HG02943 (cell line): ENCODE measurements around the gene MYO6.

Source experiments
- ATAC-seq: cut with Tn5 transposase; IDR thresholded peaks from one replicate; pipeline ENCODE4 v1.9.1; 2021; ENCODE audit warnings: mild to moderate bottlenecking, low read depth, moderate library complexity; ENCODE audit not compliant: unreplicated experiment

MYO6 gene

DNA sequence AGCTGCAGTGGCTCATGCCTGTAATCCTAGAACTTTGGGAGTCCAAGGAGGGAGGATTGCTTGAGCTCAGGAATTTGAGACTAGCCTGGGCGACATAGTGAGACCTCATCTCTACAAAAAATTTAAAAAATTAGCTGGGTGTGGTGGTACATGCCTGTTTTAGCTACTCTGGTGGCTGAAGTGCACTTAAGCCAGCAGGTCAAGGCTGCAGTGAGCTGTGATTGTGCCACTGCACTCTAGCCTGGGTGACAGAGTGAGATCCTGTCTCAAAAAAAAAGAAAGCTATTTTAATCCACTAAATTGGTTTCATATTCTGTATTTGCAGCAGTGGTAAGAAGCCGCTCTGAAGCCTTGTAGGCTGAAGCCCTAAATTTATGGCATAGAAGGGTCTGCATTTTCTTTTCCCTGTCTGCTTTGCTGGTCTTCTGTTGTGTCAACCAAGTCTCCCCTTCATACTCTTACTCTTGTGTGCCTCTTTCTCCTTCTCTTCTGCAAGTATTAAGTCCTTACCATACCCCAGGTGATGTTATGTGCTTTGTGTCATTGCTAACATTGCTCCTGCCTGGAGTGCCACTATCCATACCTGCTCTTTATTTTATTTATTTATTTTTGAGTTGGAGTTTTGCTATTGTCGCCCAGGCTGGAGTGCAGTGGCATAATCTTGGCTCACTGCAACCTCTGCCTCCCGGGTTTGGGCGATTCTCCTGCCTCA lies 70.9 kb downstream of the MYO6 start:
- ATAC-seq = no peak

DNA sequence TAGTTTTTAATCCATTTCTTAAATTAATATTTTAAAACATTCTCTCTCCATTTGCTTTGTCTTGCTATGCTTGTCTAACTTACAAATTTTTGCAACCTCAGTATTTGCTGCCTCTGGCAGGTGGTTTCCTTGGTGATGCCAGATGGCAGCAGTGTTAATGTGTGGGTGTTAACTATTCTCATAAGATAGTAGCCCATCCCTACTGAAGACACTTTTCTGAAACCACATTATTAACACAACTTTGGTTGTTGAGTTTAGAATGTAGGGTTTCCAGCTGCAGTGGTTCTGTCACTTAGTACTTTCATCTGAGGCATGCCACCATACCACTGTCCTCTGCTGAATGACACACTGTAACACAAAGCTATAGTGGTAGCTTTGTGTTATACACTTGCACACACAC lies 75.1 kb downstream of the MYO6 start:
- ATAC-seq = no peak

DNA sequence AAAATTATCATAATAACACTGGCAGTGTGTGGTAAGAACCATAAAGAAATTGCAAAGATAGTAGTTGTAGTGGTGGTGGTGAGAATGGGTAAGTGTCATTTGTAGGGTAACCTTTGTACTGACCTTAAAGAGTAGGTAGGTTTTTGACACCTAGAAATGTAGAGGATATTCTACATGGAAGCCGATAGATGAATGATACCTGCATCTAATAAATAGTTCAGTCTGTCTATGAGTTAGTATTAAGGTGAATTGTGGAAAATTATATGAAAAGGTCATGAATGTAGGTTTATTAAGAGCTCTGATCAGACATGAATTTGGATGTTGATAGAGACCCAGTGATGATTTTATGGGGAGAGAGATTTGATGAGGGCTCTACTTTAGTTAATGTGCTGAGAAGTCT lies 78.1 kb downstream of the MYO6 start:
- no peak for ATAC-seq

DNA sequence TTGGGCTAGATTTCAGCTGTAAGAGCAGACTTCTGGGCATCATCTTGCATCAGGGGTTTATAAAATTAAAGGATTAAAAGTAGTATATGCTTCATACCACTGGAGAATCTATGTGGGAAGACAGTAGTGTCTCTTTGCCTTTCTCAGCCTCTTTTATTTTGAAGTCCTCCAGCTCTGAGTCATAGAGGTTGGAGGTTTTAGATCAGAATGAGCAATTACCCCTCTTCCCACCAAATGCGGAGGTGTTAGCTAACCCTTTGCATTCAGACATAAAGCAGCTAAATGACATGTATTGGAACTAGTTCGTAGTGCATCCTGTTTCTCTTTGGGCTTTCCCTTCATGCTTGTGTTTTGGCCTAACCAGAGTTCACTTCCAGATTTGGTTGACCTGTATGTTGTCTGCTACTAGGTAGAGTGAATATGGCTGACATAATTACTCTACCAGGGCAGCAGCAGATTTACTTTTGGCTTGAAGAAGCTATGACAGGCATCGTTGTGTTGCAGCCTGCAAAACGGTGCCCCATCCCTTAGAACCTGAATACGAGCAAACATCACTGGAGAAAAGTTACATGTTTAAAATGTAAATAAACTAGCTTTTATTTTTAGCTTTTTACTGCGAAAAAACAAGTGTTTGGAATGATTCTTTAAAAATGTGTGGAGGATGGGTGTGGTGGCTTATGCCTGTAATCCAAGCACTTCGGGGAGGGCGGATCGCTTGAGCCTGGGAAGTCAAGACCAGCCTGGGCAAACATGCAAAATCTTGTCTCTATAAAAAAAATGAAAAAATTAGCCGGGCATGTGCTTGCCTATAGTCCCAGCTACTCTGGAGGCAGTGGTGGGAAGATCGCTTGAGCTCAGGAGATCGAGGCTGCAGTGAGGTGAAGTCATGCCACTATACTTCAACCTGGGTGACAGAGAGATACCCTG lies 82.2 kb downstream of the MYO6 start:
- no peak for ATAC-seq

DNA sequence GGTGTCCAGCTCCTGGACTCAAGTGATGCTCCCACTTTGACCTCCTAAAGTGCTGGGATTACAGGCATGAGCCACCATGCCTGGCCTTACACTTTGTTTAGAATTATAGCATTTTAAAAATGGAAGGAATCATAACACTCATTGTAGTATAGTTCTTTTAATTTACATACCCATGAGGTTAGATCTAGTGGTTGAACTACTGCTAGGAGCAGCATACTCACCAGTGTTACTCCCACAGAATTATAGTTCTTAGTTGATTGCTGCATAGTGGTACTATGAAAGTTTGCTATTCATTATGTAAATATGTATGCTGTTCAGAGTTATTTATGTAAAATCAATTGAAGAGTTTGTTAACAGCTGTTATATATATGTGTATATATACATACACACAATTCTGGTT lies 85.4 kb downstream of the MYO6 start:
- no peak for ATAC-seq

DNA sequence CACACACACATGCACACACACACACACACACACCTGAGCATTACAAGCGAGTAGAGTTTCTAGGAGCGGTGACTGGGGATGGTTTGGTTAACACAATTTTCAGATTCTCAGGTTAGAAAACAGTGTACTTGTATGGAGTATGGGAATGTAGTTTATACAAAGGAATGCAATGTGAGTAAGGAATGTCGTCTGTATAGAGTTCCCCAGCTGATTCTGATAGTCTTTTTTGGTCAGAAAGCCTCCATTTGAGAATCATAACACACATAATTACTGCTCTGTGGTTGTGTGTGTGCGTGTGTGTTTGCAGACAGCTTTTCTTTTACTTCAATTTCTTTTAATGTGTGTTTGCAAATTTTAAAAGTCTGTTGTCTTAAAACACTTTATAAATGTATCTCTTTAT lies 93.2 kb downstream of the MYO6 start:
- no peak for ATAC-seq

DNA sequence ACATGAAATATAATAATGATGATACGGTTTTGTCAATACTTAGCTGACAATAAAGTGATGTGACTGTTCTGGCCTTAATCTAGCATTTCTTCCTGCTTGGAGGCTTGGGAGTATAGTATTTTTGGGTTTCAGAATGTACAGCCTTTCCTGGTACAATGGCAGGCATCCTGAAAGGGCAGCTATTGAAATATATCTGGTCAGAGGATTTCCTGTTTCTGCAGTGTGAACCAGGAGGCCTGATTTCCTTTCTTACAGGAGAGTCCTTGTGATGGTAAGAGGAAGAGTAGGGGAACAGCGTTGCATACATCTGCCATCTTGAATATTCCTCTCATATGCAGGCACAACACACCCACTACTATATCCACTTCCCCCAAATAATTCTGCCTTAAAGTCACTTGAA lies 93.7 kb downstream of the MYO6 start:
- ATAC-seq = no peak

DNA sequence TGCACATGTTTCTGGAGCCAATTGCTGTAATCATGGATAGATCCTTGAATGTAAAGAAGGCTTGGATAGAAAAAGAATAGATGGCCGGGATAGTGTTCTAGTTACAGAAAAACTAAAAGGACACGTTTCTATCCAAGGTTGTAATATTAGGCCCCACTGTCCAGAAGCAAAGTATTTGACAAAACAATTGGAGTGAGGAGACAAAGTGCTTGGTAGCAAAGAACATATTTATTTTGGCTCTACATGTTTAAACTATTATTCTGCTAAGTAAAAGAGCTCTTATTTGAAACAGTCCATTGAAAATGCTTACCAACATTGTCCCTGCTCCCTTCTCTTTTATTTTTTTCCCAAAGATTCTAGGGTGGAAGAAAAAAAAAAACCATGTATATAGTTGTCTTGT lies 94.4 kb downstream of the MYO6 start:
- no peak for ATAC-seq

DNA sequence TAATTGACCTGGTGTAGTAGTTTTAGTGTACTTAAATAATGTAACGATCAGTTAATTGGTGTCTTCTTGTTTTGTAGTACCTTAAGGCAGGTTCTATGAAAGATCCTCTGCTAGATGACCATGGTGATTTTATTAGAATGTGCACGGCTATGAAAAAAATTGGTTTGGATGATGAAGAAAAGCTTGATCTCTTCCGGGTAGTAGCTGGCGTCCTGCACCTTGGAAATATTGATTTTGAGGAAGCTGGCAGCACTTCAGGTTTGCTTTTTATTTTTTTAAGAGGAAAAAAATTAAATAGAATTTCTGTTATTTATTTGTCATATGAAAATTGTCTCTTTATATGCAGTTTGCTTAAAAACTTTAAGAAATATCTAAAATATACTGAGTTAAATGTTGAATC lies 99.2 kb downstream of the MYO6 start:
- no peak for ATAC-seq

DNA sequence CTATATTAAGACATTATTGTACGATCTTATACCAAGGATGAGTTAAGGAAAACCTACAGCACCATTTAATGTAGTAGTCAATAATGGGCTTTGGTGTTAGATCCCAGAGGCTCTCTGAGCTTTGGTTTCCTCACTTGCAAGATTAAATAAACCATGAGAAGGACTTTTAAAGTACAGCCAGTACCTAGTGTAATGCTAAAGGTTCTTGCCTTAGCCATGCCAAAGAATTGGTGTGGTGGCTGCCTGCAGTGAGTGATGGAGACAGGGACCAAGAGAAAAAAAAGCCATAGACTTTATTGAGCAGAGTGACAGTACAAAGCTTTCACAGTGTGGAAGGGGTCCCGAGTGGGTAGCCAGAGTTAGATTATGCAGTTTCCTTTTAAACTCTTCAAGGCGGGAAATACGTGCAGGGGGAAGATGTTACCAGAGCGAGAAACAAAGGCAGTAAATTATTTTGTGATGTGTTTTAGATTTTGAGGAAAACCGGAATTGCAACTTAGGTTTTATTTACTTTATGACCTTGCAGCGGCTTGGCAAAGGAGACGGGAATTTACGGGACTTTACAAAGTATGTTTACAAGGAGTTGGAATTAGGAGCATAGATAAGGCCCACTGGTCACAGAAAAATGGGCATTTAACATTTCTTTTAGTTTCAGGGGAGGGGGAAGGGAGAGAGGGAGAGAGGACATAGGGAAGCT lies 100.4 kb downstream of the MYO6 start:
- no peak for ATAC-seq

DNA sequence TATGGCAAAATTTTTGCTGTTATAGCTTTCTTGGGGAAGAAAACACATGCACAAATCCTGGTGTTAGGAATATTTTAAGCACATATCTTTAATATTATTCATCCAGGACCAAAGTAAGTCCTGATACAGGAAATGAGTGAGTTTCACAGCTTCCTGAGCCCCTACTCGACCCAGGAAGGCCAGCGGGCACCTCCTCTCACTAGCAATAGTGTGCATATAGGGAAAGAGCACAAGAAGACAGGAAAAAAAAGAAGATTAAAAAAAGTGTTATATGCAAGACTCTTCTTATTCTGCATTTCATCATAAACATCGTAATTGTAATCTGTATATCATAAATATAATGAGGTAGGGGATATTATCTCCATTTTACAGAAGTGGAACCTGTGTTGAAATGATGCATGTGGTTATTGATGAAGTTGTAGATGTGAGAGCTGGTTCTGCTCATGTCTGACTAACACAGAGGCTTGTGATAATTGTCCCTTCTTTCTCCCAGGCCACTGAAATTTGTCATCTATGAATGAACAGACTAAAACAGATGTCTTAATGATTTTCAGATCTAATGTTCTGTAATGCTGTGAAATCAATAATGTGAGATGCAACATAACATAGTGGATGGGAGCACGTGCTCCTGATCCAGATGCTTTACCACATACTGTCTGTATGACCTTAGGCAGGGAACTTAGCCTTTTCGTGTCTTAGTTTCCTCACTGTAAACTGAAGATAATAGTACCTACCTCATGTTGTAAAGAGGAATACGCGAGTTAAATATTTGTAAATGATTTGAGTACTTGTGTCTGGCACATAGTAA lies 101.2 kb downstream of the MYO6 start:
- no peak for ATAC-seq

DNA sequence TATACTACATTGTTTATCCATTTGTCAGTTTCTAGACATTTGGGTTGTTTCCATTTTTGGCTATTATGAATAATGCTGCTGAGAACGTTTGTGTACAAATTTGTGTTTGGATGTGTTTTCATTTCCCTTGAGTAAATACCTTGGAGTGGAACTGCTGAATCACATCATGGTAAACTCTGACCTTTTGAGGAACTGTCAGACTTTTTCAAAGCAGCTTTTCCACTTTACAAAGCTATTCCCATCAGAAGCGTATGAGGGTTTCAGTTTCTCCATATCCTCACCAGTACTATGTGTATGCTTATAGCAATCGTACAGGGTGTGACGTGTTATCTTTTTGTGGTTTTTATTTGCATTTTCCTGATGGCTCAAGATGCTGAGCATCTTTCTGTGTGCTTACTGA lies 103.7 kb downstream of the MYO6 start:
- no peak for ATAC-seq

DNA sequence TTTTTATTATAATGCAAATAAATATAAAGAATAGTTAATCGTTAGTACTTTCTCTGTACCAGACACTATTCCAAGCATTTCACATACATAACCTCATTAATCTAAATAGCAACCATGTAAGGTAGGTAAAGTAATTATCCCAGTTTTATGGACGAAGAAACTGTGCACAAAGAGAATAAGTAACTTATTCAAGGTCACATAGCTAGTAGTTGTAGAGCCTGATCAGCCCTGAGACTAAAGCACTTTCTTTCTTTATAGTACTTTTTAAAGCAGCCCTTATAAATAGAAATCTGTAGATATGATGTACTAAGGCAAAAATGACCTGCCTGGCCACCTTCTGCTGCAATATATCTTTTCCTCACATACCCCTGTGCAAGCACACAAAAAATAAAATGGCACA lies 104.8 kb downstream of the MYO6 start:
- ATAC-seq = no peak

DNA sequence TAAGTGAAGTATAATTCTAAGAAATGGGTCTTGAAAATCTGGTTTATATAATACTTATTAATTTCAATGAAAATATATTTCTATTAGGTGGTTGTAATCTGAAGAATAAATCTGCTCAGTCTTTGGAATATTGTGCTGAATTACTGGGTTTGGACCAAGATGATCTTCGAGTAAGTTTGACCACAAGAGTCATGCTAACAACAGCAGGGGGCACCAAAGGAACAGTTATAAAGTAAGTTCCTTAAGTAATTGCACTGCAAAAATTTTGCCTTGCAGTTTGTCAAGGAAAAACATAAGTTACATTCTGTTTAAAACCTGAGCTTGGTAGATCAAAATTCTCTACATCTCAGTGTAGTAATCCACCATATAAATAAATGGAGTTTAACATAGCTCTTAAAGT lies 106.0 kb downstream of the MYO6 start:
- no peak for ATAC-seq

DNA sequence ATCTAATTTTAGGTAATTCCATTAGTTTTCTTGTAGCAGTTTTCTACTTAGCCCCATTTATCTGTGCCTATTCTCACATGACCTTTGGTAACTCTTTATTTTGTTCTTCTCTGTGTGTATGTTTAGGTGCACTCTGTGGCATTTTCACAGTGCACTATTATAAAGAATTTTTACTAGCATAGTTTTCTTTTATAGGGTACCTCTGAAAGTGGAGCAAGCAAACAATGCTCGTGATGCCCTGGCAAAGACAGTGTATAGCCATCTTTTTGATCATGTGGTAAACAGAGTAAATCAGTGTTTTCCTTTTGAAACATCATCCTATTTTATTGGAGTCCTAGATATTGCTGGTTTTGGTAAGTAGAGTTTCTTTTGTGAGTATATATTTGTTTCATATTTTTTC lies 107.9 kb downstream of the MYO6 start:
- no peak for ATAC-seq

DNA sequence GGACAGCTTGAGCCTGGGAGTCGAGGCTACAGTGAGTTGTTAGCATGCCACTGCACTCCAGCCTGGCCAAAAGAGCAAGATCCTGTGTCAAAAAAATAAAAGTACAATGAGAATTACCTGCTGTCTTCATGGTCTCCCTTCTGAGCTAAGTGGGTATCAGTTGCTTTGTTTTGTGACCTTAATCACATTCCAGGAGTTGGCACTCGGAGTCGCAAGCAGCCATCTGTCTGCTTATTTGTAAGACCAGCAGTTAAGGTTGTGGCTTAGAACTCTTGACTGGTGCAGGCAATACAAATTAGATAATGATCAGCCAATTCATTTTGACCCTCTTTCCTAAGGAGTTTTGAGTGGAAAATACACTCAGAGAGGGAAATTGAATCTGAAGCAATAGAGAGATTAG lies 114.0 kb downstream of the MYO6 start:
- ATAC-seq = no peak

DNA sequence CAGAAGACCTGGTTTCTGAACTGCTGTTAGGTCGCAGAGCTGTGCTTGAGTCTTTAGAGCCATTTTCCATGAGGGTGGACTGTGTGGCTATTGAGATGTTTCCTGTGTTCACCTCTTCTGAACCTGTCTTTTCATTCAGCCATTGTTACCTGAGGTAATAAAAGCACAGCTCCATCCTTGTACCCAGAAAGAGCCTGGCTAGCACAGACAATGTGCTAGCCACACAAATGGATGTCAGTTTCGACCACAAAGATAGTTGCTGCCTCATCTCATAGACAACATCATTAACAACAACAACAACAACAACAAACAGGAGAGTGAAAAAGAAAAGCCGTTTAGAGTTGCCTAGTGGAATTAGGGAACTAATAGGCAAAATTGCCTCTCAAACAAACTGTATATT lies 114.7 kb downstream of the MYO6 start:
- ATAC-seq = no peak

DNA sequence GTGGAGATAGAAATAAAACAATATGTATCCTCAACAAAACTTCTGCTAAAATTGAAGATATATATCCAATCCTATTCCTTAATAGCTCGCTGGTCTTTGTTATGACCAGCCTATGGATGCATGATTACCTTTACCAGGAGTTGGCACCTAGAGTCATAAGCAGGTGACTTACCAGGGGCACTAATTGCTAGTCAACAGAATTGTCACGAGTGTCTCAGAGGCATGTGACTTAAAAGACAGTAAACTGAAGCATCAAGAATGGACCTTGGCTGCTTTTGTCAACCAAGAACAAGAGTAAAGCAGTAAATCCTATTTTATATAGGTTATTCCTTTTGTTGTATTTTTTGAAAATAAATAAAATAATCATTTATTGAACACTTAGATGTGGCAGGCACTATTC lies 115.4 kb downstream of the MYO6 start:
- no peak for ATAC-seq

DNA sequence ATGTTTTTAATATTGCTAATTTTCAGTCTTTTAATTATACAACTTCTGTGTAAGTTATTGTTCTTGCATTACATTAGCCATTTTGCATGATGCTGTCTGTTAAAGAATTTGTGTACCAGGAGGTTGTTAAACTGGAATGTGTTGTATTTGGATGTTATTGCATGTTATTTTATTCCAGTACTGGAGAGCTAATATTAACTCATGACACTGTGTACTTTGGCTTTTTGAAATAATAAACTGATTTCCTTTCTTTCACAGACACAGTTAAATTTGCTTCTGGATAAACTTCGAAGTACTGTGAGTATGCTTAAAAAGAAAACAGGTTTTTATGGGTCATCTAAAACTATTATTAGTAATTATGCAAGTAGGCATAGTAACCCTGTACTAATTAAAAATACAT lies 121.3 kb downstream of the MYO6 start:
- ATAC-seq = no peak

DNA sequence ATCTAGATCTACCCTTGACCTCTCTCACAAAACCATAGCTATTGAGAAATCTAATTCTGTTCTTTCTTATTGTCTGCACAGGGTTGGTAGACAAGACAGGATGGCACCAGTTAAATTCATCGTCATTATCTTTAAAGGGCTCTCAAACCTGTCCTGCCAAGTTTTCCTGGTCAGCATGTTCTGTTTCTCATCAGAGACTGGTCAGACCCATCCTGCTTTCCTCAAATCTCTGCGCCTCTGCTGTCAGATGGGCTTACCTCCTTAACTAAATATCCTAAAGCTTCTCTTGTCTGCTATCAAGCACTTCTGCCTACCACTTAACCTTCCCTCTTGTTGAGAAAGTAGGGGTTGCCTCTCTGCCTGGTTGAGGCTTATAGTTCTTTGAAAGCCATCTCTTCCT lies 125.2 kb downstream of the MYO6 start:
- ATAC-seq = no peak

DNA sequence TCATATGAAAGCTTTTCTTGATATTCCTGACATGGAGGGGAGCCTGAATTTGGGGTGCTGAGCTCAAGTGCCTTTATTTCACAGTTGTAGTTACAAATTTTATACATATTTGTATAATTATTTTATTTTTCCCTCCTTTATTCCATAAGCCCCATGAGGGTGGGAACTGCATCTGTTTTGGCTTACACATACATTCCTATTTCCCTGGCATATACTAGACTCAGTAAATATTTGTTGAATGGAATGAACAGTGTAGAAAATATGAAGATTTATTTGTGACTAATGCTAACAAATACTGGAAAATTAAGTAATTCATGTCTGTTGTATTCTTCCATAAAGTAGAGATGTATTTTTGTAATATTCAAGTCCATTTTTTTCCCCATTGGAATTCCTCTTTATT lies 127.1 kb downstream of the MYO6 start:
- ATAC-seq = no peak
